HEK293T (cell line): Measurements from ENCODE around the gene CEP95.
"Not testable (repeated sequence)": the region's sequence is repeated elsewhere in the genome, so short reads cannot be mapped to it uniquely, and the experiment has no call there.

ENCODE experiments used
- CTCF ChIA-PET: fragments of 350-600 bp; formaldehyde crosslinking; extraction: SDS; loops from one replicate; lab custom pipeline; 2021; ENCODE audit warnings: antibody characterized with exemption, inconsistent platforms; lab: Yijun Ruan, JAX
- POLR2A ChIA-PET: fragments of 350-600 bp; formaldehyde crosslinking; extraction: SDS; loops from one replicate; lab custom pipeline; 2020; ENCODE audit warnings: antibody characterized with exemption, inconsistent platforms; lab: Yijun Ruan, JAX
- DNase-seq: peaks from one replicate; pipeline ENCODE4 v3.0.0; 2012; ENCODE audit warnings: mixed read lengths; ENCODE audit errors: extremely low spot score
- ARNT ChIP-seq: fragments of 450-650 bp; IDR thresholded peaks from 2 replicates; pipeline ENCODE4 v1.6.1; 2017; ENCODE audit warnings: mild to moderate bottlenecking
- BHLHE40 ChIP-seq: fragments of 450-650 bp; IDR thresholded peaks from 2 replicates; pipeline ENCODE4 v1.6.1; 2016; ENCODE audit warnings: mild to moderate bottlenecking, moderate library complexity, borderline replicate concordance
- CTBP1 ChIP-seq: fragments of 450-650 bp; IDR thresholded peaks from 2 replicates; pipeline ENCODE4 v1.6.1; 2016; ENCODE audit warnings: borderline replicate concordance
- ELF4 ChIP-seq: fragments of 450-650 bp; IDR thresholded peaks from 2 replicates; pipeline ENCODE4 v1.6.1; 2017; ENCODE audit warnings: antibody characterized with exemption
- FOXA1 ChIP-seq: fragments of 450-650 bp; IDR thresholded peaks from 2 replicates; pipeline ENCODE4 v1.6.1; 2016; ENCODE audit warnings: mild to moderate bottlenecking
- FOXK2 ChIP-seq: fragments of 450-650 bp; IDR thresholded peaks from 2 replicates; pipeline ENCODE4 v1.6.1; 2016; ENCODE audit warnings: mild to moderate bottlenecking
- FOXM1 ChIP-seq: fragments of 450-650 bp; IDR thresholded peaks from 2 replicates; pipeline ENCODE4 v1.6.1; 2017; ENCODE audit warnings: mild to moderate bottlenecking, borderline replicate concordance
- HDGF ChIP-seq: fragments of 450-650 bp; IDR thresholded peaks from 2 replicates; pipeline ENCODE4 v1.6.1; 2017; ENCODE audit warnings: antibody characterized with exemption, borderline replicate concordance
- L3MBTL2 ChIP-seq: fragments of 450-650 bp; conservative IDR thresholded peaks from 2 replicates; pipeline ENCODE4 v1.6.1; 2016; ENCODE audit warnings: mild to moderate bottlenecking
- LEF1 ChIP-seq: fragments of 450-650 bp; IDR thresholded peaks from 2 replicates; pipeline ENCODE4 v1.6.1; 2017; ENCODE audit warnings: mild to moderate bottlenecking, borderline replicate concordance
- NFRKB ChIP-seq: fragments of 450-650 bp; IDR thresholded peaks from 2 replicates; pipeline ENCODE4 v1.6.1; 2016; ENCODE audit warnings: mild to moderate bottlenecking, moderate library complexity
- SP1 ChIP-seq: fragments of 450-650 bp; IDR thresholded peaks from 2 replicates; pipeline ENCODE4 v1.6.1; 2017
- SUZ12 ChIP-seq: fragments of 450-650 bp; IDR thresholded peaks from 2 replicates; pipeline ENCODE4 v1.6.1; 2016; ENCODE audit warnings: mild to moderate bottlenecking
- TARDBP ChIP-seq: fragments of 450-650 bp; IDR thresholded peaks from 2 replicates; pipeline ENCODE4 v1.6.1; 2016
- ZNF384 ChIP-seq: fragments of 450-650 bp; IDR thresholded peaks from 2 replicates; pipeline ENCODE4 v1.6.1; 2016
- TF ChIP-seq, protein P1 (sequence below): fragments of 450-650 bp; IDR thresholded peaks from 2 replicates; pipeline ENCODE4 v1.6.1; 2016

The CEP95 gene

DNA sequence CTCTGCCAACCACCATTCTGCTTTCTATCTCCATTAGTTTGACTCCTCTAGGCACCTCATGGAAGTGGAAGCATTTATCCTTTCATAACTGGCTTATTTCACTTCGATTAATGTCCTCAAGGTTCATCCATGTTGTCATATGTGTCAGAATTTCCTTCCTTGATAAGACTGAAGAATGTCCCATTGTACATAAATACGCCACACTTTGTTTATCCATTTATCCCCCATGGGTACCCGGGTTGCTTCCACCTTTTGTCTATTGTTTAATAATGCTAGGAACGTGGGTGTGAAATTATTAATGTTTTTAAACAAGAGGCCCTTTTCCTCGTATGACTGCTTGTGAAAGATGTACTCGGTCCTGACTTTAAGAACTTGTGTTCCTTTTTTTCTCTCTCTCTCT lies 45.0 kb upstream of the CEP95 start:
- no peak for DNase-seq
- POLR2A ChIA-PET = no interaction called here
- TF ChIP-seq FOXM1 (no peak), NFRKB (no peak), ELF4 (no peak), LEF1 (no peak), CTBP1 (no peak), FOXK2 (no peak), L3MBTL2 (no peak), SUZ12 (no peak), SP1 (no peak), HDGF (no peak), ZNF384 (no peak), BHLHE40 (no peak)
- TF ChIP-seq, protein P1, sequence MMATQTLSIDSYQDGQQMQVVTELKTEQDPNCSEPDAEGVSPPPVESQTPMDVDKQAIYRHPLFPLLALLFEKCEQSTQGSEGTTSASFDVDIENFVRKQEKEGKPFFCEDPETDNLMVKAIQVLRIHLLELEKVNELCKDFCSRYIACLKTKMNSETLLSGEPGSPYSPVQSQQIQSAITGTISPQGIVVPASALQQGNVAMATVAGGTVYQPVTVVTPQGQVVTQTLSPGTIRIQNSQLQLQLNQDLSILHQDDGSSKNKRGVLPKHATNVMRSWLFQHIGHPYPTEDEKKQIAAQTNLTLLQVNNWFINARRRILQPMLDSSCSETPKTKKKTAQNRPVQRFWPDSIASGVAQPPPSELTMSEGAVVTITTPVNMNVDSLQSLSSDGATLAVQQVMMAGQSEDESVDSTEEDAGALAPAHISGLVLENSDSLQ = no peak
- CTCF ChIA-PET = no interaction called here

DNA sequence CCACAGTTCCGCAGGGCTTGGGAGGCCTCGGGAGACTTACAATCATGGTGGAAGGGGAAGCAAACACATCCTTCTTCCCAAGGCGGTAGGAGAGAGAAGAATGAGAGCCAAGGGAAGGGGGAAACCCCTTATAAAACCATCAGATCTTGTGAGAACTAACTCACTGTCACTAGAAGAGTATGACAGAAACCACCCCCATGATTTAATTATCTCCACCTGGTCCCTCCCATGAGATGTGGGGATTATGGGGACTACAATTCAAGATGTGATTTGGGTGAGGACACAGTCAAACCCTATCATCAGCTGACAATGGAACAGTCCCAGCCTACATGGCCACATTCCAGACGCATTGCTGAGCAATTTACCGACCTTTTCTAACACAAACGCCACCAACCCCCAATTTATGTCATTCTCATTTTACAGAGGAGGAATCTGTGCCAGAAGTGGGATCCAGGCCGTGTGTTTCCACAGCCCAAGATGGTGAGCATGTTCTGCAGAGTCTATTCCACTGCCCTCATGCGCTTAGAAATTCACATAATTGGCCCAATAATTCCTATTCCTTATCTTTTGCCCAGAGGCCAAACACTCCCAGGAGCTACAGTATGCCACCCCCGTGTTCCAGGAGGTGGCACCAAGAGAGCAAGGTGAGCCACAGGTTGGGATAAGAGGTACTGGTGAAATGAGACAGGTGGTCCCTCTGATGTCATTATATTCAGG lies 40.6 kb upstream of the CEP95 start:
- CTCF ChIA-PET = no interaction called here
- TF ChIP-seq CTBP1 (no peak), ELF4 (no peak), SP1 (no peak), HDGF (no peak), LEF1 (no peak), NFRKB (no peak), L3MBTL2 (no peak), BHLHE40 (no peak), FOXK2 (no peak), ARNT (no peak), FOXM1 (no peak), SUZ12 (no peak), TARDBP (no peak), FOXA1 (no peak)
- DNase-seq = no peak
- POLR2A ChIA-PET = no interaction called here

DNA sequence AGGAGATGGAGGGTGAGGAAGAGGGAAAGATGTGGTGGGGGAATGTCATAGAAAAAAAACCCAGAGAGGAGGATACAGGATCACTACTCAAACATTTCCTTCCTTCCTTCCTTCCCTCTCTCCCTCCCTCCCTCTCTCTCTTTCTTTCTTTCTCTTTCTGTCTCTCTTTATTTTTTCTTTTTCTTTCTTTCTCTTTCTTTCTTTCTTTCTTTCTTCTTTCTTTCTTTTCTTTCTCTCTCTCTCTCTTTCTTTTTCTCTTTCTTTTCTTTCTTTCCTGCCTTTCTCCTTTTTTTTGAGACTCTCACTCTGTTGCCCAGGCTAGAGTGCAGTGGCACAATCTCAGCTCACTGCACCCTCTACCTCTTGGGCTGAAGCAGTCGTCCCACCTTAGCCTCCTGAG lies 39.9 kb upstream of the CEP95 start:
- POLR2A ChIA-PET, DNase-seq: not testable (repeated sequence)
- CTCF ChIA-PET = interaction anchor here (0.6 kb wide), 2 partner anchors 16 to 602 kb away, joined by 3 to 4 read pairs; no protein-coding TSS in a partner anchor

DNA sequence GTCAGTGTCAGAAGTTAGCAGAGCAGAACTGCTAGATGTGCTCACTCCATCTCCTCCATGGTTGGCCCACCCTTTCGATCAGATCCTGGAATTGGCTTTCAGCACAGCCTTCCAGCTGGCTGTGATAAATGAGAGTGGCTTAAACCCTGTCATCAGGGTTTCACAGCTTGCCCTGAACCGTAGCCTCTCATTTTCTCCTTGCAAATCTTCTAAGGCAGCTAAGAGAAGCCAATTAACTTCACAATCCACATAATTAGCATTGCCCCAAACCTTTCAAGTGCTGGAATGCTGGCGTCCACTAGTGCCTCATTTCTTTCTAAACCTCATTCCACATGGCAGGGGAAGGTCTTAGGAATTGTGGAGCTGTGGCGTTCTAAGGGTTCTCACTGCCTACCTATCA lies 36.2 kb upstream of the CEP95 start:
- no peak for TF ChIP-seq BHLHE40
- TF ChIP-seq SP1 = no peak
- TF ChIP-seq LEF1 = no peak
- no peak for TF ChIP-seq ELF4
- DNase-seq = no peak
- POLR2A ChIA-PET = interaction anchor here (0.7 kb wide), 1 partner anchor 36 kb away, joined by 3 read pairs; the partner anchor contains the start of genes CEP95 and DDX5
- CTCF ChIA-PET = no interaction called here

DNA sequence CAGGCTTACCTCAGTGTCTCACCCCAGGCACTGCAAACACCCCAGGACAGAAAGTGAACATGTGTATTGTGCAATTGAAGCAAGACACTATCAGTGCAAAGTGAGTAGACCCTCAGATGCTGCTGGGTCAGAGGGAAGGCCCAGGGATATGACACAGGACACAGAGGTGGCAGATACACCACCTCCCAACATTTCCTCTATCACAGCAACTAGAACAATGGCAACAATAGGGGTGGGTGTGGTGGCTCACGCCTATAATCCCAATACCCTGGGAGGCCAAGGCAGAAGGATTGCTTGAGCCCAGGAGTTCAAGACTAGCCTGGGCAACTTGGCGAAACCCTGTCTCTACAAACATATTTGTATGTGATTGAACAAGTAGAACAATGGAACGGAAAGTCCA lies 35.3 kb upstream of the CEP95 start:
- TF ChIP-seq LEF1 (no peak), TARDBP (no peak), CTBP1 (no peak), HDGF (no peak), NFRKB (no peak), ELF4 (no peak), FOXA1 (no peak), ZNF384 (no peak), BHLHE40 (no peak), SUZ12 (no peak), SP1 (no peak), FOXM1 (no peak), FOXK2 (no peak)
- TF ChIP-seq, protein P1 = no peak
- CTCF ChIA-PET = no interaction called here
- POLR2A ChIA-PET = no interaction called here
- DNase-seq = no peak

DNA sequence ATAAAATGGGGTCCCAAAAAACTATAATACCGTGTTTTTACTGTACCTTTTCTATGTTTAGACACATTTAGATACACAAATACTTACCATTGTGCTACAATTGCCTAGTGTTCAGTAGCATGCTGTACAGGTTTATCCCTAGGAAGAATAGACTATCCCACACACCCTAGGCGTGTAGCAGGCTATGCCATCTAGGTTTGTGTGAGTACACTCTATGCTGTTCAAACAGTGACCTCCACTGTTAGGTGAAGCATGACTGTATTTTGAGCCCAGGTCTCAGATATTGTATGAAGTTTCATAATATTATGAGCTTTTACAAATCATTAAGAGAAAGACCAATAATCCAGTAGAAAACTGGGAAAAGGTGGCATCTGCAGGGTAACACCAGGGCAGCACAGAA lies 34.2 kb upstream of the CEP95 start:
- CTCF ChIA-PET = no interaction called here
- POLR2A ChIA-PET = no interaction called here
- no peak for DNase-seq
- TF ChIP-seq SP1 = no peak
- TF ChIP-seq FOXM1 = no peak
- TF ChIP-seq TARDBP = no peak
- TF ChIP-seq FOXK2 = no peak
- TF ChIP-seq ZNF384 = no peak
- no peak for TF ChIP-seq ELF4
- no peak for TF ChIP-seq NFRKB
- TF ChIP-seq LEF1 = no peak

DNA sequence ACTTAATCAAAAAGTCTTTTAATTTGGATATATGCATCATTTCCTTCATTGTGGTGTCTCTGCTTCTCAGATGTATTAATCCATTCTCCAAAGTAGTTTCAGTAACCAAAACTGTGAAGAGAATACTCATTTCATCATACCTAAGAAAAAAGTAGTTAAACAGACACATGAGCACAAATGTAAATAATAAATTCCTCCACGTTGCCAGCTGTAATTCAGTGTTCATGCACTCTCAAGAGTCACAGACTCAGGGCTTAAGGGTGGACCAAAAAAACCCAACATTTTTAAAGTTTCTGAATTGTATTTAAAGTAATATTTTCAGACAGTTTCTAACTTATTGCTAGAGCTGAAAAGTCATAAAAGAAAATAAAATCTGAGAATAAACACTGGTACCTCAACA lies 28.9 kb upstream of the CEP95 start:
- ChIA-PET POLR2A (interaction anchor here (1.1 kb wide), 1 partner anchor 29 kb away, joined by 3 read pairs; the partner anchor contains the start of genes CEP95 and DDX5), CTCF (interaction anchor here (1.0 to 1.4 kb wide), 2 partner anchors 15 to 19 kb away, joined by 4 to 5 read pairs; partner anchors contain the start of gene POLG2)
- DNase-seq = no peak
- TF ChIP-seq ZNF384 (no peak), FOXM1 (no peak), ARNT (no peak), LEF1 (no peak), SUZ12 (no peak), SP1 (no peak), HDGF (no peak), FOXK2 (no peak), NFRKB (no peak)
